ENCODE results near the gene CISH. TPM values are rescaled to one million over a fixed set of nuclear protein-coding genes. Genes with fewer than 3 reads are reported as not detected.

The CISH gene
- total and polyA plus RNA-seq, 9 of the 15 experiments (the other 6 are each of a cell fraction or from before 2014, with no cell fraction given), result 1.7 to 47.7 (median 18.3) TPM

- TF ChIP-seq ZNF407 (IDR thresholded peaks at IDR 0.05; ENCODE audit: low read depth), result no peak
- no peak for TF ChIP-seq SIN3B (IDR thresholded peaks at IDR 0.05; ENCODE audit: low read depth)
- no peak for TF ChIP-seq E2F4 (CRISPR knock-in tag; IDR thresholded peaks at IDR 0.05; ENCODE audit: low read depth)
- no peak for TF ChIP-seq SNIP1 (IDR thresholded peaks at IDR 0.05; ENCODE audit: low read depth)
These were observed 18.8 kb upstream of the CISH start (continued) for GRCh38 chr3:50630394-50630793.

Measured in K562 (cell line).